ENCODE measurements around the gene CTBP2. TPM values are rescaled to one million over a fixed set of nuclear protein-coding genes. Genes with fewer than 3 reads are reported as not detected.
"Not testable (repeated sequence)": the region's sequence is repeated elsewhere in the genome, so short reads cannot be mapped to it uniquely, and the experiment has no call there.

Gene CTBP2
- total RNA-seq, 1 donor from 2014 or later = 27.1 TPM

- DNase-seq (ENCODE audit: low read depth) = peak; percentile 27
These were observed 73.0 kb downstream of the CTBP2 start for GRCh38 chr10:125087191-125087896.

- no peak for DNase-seq (ENCODE audit: low read depth)
These were observed 73.7 kb downstream of the CTBP2 start for GRCh38 chr10:125086691-125087090.

GRCh38 chr10:125085258-125086054 lies 74.9 kb downstream of the CTBP2 start:
- peak; percentile 84 for DNase-seq (ENCODE audit: low read depth)

GRCh38 chr10:125084614-125085257 lies 75.6 kb downstream of the CTBP2 start:
- peak; percentile 89 for DNase-seq (ENCODE audit: low read depth)

GRCh38 chr10:125084191-125084613 lies 76.2 kb downstream of the CTBP2 start:
- peak; percentile 91 for DNase-seq (ENCODE audit: low read depth)

- DNase-seq (ENCODE audit: low read depth) = peak; percentile 21
These were observed 76.8 kb downstream of the CTBP2 start for GRCh38 chr10:125083576-125083920.

GRCh38 chr10:125082881-125083575 lies 77.3 kb downstream of the CTBP2 start:
- DNase-seq (ENCODE audit: low read depth) = no peak

- not testable (repeated sequence) for DNase-seq (ENCODE audit: low read depth)
These were observed 77.9 kb downstream of the CTBP2 start for GRCh38 chr10:125082471-125082870.

GRCh38 chr10:125081931-125082330 lies 78.4 kb downstream of the CTBP2 start:
- DNase-seq (ENCODE audit: low read depth) = peak; percentile 43

- DNase-seq (ENCODE audit: low read depth) = no peak
These were observed 79.4 kb downstream of the CTBP2 start for GRCh38 chr10:125080984-125081383.

- DNase-seq (ENCODE audit: low read depth) = no peak
These were observed 80.1 kb downstream of the CTBP2 start for GRCh38 chr10:125080296-125080695.

GRCh38 chr10:125079091-125079600 lies 81.2 kb downstream of the CTBP2 start:
- DNase-seq (ENCODE audit: low read depth) = no peak

GRCh38 chr10:125076891-125077541 lies 83.3 kb downstream of the CTBP2 start:
- peak; percentile 23 for DNase-seq (ENCODE audit: low read depth)

- DNase-seq (ENCODE audit: low read depth) = no peak
These were observed 84.1 kb downstream of the CTBP2 start for GRCh38 chr10:125076121-125076825.

GRCh38 chr10:125073996-125074395 lies 86.4 kb downstream of the CTBP2 start:
- DNase-seq (ENCODE audit: low read depth) = no peak

- DNase-seq (ENCODE audit: low read depth) = peak; percentile 27
These were observed 87.6 kb downstream of the CTBP2 start for GRCh38 chr10:125072794-125073193.

GRCh38 chr10:125071008-125071407 lies 89.4 kb downstream of the CTBP2 start:
- no peak for DNase-seq (ENCODE audit: low read depth)

- no peak for DNase-seq (ENCODE audit: low read depth)
These were observed 92.0 kb downstream of the CTBP2 start for GRCh38 chr10:125068406-125068805.

GRCh38 chr10:125067764-125068163 lies 92.6 kb downstream of the CTBP2 start:
- DNase-seq (ENCODE audit: low read depth) = no peak
